ENCODE data around the gene RNF214.

GRCh38 chr11:117186431-117186761 is 46.1 kb upstream of the RNF214 start:
- TF ChIP-seq POLR2A (IDR thresholded peaks at IDR 0.05) = no peak
- no peak for TF ChIP-seq CTCF (IDR thresholded peaks at IDR 0.05)
- no peak for TF ChIP-seq POLR2AphosphoS5 (IDR thresholded peaks at IDR 0.05)
- TF ChIP-seq EP300 (IDR thresholded peaks at IDR 0.05) = no peak
